Cerebellar cortex (tissue), 1 donor: ENCODE data around the gene ING2.

Experiments used
- DNase-seq: peaks from one replicate; pipeline ENCODE4 v3.0.0-alpha.2; 2015; ENCODE audit warnings: low spot score

Gene ING2

GRCh38 chr4:183499801-183500200 is 5.1 kb upstream of the ING2 start:
- DNase-seq = no peak

- peak; percentile 52 for DNase-seq
Measured at GRCh38 chr4:183503497-183504063, 1.3 kb upstream of the ING2 start.

- peak; percentile 97 for DNase-seq
Measured at GRCh38 chr4:183504064-183504929, 561 bp upstream of the ING2 start.

GRCh38 chr4:183505611-183506388 is 942 bp downstream of the ING2 start:
- peak; percentile 92 for DNase-seq

GRCh38 chr4:183506389-183506735 is 1.5 kb downstream of the ING2 start:
- no peak for DNase-seq

- no peak for DNase-seq
Measured at GRCh38 chr4:183507925-183508696, 3.3 kb downstream of the ING2 start.

GRCh38 chr4:183508697-183509335 is 4.0 kb downstream of the ING2 start:
- DNase-seq = no peak

- DNase-seq = no peak
Measured at GRCh38 chr4:183515411-183515810, 10.6 kb downstream of the ING2 start.

GRCh38 chr4:183517194-183517593 is 12.3 kb downstream of the ING2 start:
- no peak for DNase-seq

- DNase-seq = no peak
Measured at GRCh38 chr4:183517781-183518180, 12.9 kb downstream of the ING2 start.

- no peak for DNase-seq
Measured at GRCh38 chr4:183522821-183523220, 18.0 kb downstream of the ING2 start.

- no peak for DNase-seq
Measured at GRCh38 chr4:183527326-183527725, 22.5 kb downstream of the ING2 start.

- DNase-seq = no peak
Measured at GRCh38 chr4:183532821-183533220, 28.0 kb downstream of the ING2 start.

- DNase-seq = no peak
Measured at GRCh38 chr4:183533698-183534097, 28.8 kb downstream of the ING2 start.

- DNase-seq = no peak
Measured at GRCh38 chr4:183540410-183541009, 35.7 kb downstream of the ING2 start.

GRCh38 chr4:183541010-183541751 is 36.3 kb downstream of the ING2 start:
- no peak for DNase-seq

GRCh38 chr4:183541752-183542040 is 36.8 kb downstream of the ING2 start:
- no peak for DNase-seq

- no peak for DNase-seq
Measured at GRCh38 chr4:183543435-183543834, 38.6 kb downstream of the ING2 start.

- no peak for DNase-seq
Measured at GRCh38 chr4:183544109-183544508, 39.3 kb downstream of the ING2 start.

- DNase-seq = no peak
Measured at GRCh38 chr4:183546376-183546775, 41.5 kb downstream of the ING2 start.

- no peak for DNase-seq
Measured at GRCh38 chr4:183548306-183548705, 43.4 kb downstream of the ING2 start.
